ENCODE results near the gene COL8A1. TPM values are rescaled to one million over a fixed set of nuclear protein-coding genes. Genes with fewer than 3 reads are reported as not detected.

COL8A1 gene
- polyA plus RNA-seq, 3 donors: not detected

- Histone ChIP-seq H3K9ac (ENCODE audit: insufficient read depth, low read length, poor library complexity, severe bottlenecking) (no peak overlapping the region), H3K9me3 (replicated peaks in 1 of 2; ENCODE audit: control insufficient read depth in 1 of 2, insufficient read depth in 1 of 2, low read length in 2 of 2) (no peaks in the 10 kb centered on the region), H3K79me2 (ENCODE audit: insufficient read depth, low read length) (no peaks in the 10 kb centered on the region), H4K20me1 (ENCODE audit: insufficient read depth, low read length) (no peaks in the 10 kb centered on the region), H3K27ac (ENCODE audit: low read depth in 1 of 2, low read length in 2 of 2) (no peak overlapping the region), H3K27me3 (ENCODE audit: control insufficient read depth in 2 of 2, insufficient read depth in 2 of 2, low read length in 2 of 2) (peaks cover 6 to 9% of the 10 kb centered on the region in 2 donors), H3K4me3 (replicated peaks in 1 of 3; ENCODE audit: low read depth in 2 of 3, low read length in 3 of 3) (no peak overlapping the region), H3K4me2 (replicated peaks; ENCODE audit: extremely low read depth, low read length, poor library complexity, severe bottlenecking) (no peak overlapping the region), H3K4me1 (ENCODE audit: control insufficient read depth in 1 of 2, insufficient read depth in 2 of 2, low read length in 2 of 2) (no peaks in the 10 kb centered on the region), H2AFZ (ENCODE audit: insufficient read depth, low read depth, low read length, poor library complexity, severe bottlenecking) (no peak overlapping the region), H3K36me3 (replicated peaks in 1 of 2; ENCODE audit: control insufficient read depth in 1 of 2, insufficient read depth in 2 of 2, low read length in 2 of 2) (no peaks in the 10 kb centered on the region)
- no peaks in the 10 kb centered on the region for H3K36me3 Mint-ChIP-seq
- TF ChIP-seq CTCF (IDR thresholded peaks at IDR 0.05): no peak
- DNase-seq: no peak
- H3K4me1 Mint-ChIP-seq: no peaks in the 10 kb centered on the region
- intact Hi-C loops (cut with micrococcal nuclease): no loop called here
- H3K4me3 Mint-ChIP-seq: no peak overlapping the region
- peaks cover 0 to 6% (median 0%) of the 10 kb centered on the region in 7 donors for H3K9me3 Mint-ChIP-seq
- peaks cover 0 to 18% (median 4%) of the 10 kb centered on the region in 3 donors for H3K27me3 Mint-ChIP-seq (ENCODE audit: low read depth in 3 of 3)
- H3K27ac Mint-ChIP-seq: no peak overlapping the region
- no CpG with 5 or more reads among the region's 1 CpG for WGBS (ENCODE audit: insufficient coverage)
These were observed 7.6 kb upstream of the COL8A1 start for GRCh38 chr3:99630815-99631214.

GRCh38 chr3:99633887-99634558 lies 4.4 kb upstream of the COL8A1 start:
- Histone ChIP-seq H3K36me3 (replicated peaks in 1 of 2; ENCODE audit: control insufficient read depth in 1 of 2, insufficient read depth in 2 of 2, low read length in 2 of 2) (no peaks in the 10 kb centered on the region), H3K9ac (ENCODE audit: insufficient read depth, low read length, poor library complexity, severe bottlenecking) (no peak overlapping the region), H3K4me2 (replicated peaks; ENCODE audit: extremely low read depth, low read length, poor library complexity, severe bottlenecking) (no peak overlapping the region), H2AFZ (ENCODE audit: insufficient read depth, low read depth, low read length, poor library complexity, severe bottlenecking) (no peak overlapping the region), H3K4me3 (replicated peaks in 1 of 3; ENCODE audit: low read depth in 2 of 3, low read length in 3 of 3) (no peak overlapping the region), H3K4me1 (ENCODE audit: control insufficient read depth in 1 of 2, insufficient read depth in 2 of 2, low read length in 2 of 2) (no peaks in the 10 kb centered on the region), H3K27me3 (ENCODE audit: control insufficient read depth in 2 of 2, insufficient read depth in 2 of 2, low read length in 2 of 2) (peaks cover 36 to 39% of the 10 kb centered on the region in 2 donors), H4K20me1 (ENCODE audit: insufficient read depth, low read length) (no peaks in the 10 kb centered on the region), H3K79me2 (ENCODE audit: insufficient read depth, low read length) (no peaks in the 10 kb centered on the region), H3K27ac (ENCODE audit: low read depth in 1 of 2, low read length in 2 of 2) (no peak overlapping the region), H3K9me3 (replicated peaks in 1 of 2; ENCODE audit: control insufficient read depth in 1 of 2, insufficient read depth in 1 of 2, low read length in 2 of 2) (peaks cover 0 to 11% of the 10 kb centered on the region in 2 donors)
- no peak for TF ChIP-seq CTCF (IDR thresholded peaks at IDR 0.05)
- H3K9me3 Mint-ChIP-seq: peaks cover 0 to 11% (median 7%) of the 10 kb centered on the region in 7 donors
- peaks cover 6% of the 10 kb centered on the region for H3K4me1 Mint-ChIP-seq
- H3K36me3 Mint-ChIP-seq: peaks cover 0 to 3% of the 10 kb centered on the region in 2 donors
- DNase-seq: no peak
- H3K4me3 Mint-ChIP-seq: no peak overlapping the region
- H3K27ac Mint-ChIP-seq: no peak overlapping the region
- 55% methylated on average over 3 of the region's 7 CpGs for WGBS (ENCODE audit: insufficient coverage)
- peaks cover 25 to 46% (median 30%) of the 10 kb centered on the region in 3 donors for H3K27me3 Mint-ChIP-seq (ENCODE audit: low read depth in 3 of 3)
- intact Hi-C loops (cut with micrococcal nuclease): no loop called here
